ENCODE measurements around the gene CCDC69.

The CCDC69 gene

DNA sequence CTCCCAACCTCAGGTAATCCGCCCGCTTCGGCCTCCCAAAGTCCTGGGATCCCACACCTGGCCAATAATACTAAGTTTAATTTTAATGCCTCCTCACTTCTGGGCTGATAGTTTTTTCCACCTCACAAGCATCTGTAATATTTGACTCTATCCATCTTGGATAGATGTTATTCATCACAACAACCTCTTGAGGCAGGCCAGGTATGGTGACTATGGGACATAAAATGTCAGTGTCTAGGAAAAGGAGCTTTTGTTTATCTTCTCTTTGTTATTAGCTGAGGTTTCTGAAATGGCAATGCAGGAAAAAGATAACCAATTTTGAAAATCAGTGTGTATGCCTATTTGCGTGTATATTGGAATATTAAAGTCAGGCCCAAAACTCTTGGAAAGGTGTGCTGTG is 1.2 kb upstream of the CCDC69 start:
- no peak overlapping the region for H2AFZ ChIP-seq (ENCODE audit: low read depth, low read length)
- peaks cover 4% of the 10 kb centered on the region for H3K4me1 ChIP-seq (ENCODE audit: insufficient read depth, low read length)
- H3K9me3 ChIP-seq (ENCODE audit: low read length): no peaks in the 10 kb centered on the region
- H3K4me3 ChIP-seq (ENCODE audit: low read length): no peak overlapping the region
- no peaks in the 10 kb centered on the region for H3K36me3 ChIP-seq (ENCODE audit: insufficient read depth, low read length)
- H3K27me3 ChIP-seq (ENCODE audit: insufficient read depth, low read length): peaks cover 24% of the 10 kb centered on the region

- peak overlapping the region; percentile 55 for H3K4me3 ChIP-seq (ENCODE audit: low read length)
- peaks cover 4% of the 10 kb centered on the region for H3K4me1 ChIP-seq (ENCODE audit: insufficient read depth, low read length)
- no peaks in the 10 kb centered on the region for H3K36me3 ChIP-seq (ENCODE audit: insufficient read depth, low read length)
- H3K27me3 ChIP-seq (ENCODE audit: insufficient read depth, low read length): peaks cover 28% of the 10 kb centered on the region
- H3K9me3 ChIP-seq (ENCODE audit: low read length): no peaks in the 10 kb centered on the region
- H2AFZ ChIP-seq (ENCODE audit: low read depth, low read length): peak overlapping the region; percentile 100
These were observed 480 bp upstream of the CCDC69 start for GRCh38 chr5:151224372-151224771.

- no peaks in the 10 kb centered on the region for H3K36me3 ChIP-seq (ENCODE audit: insufficient read depth, low read length)
- peaks cover 28% of the 10 kb centered on the region for H3K27me3 ChIP-seq (ENCODE audit: insufficient read depth, low read length)
- H3K4me3 ChIP-seq (ENCODE audit: low read length): peak overlapping the region; percentile 55
- H3K4me1 ChIP-seq (ENCODE audit: insufficient read depth, low read length): peaks cover 4% of the 10 kb centered on the region
- no peaks in the 10 kb centered on the region for H3K9me3 ChIP-seq (ENCODE audit: low read length)
- peak overlapping the region; percentile 100 for H2AFZ ChIP-seq (ENCODE audit: low read depth, low read length)
These were observed 974 bp downstream of the CCDC69 start for GRCh38 chr5:151222790-151223446.

DNA sequence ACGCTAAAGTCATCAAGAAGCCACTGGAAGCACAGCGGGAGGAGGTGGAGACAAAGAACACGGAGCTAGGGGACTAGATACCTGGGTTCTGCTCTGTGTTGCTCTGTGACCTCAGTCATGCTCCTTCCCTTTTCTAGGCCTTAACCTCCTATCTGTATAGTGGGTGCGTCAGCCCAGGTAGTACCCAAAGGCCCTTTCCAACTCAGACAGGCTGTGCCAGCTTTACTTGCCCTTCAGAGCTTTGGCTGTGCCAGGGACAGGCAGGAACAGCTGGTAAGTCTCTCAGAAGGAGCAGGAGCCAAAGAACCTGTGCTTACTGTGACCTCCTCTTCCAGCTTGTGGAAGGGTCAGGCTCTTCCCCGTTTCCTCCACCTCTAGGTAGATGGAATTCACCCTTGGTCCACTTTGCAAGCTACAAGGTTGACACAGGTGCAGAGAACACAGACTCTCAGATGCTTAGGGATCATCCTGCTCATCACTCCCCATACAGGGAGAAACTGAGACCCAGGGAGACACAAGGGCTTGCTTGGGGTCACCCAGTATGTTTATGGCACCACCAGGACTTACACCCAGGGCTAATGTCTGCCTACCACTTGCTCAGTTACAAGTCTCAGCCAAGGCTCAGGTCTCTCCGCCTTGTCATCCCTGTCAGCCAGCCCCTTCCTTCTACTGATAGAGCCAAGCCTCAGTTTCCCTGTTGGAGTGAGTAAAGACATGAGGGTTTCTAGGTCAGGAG is 1.7 kb downstream of the CCDC69 start:
- no peaks in the 10 kb centered on the region for H3K36me3 ChIP-seq (ENCODE audit: insufficient read depth, low read length)
- no peak overlapping the region for H3K4me3 ChIP-seq (ENCODE audit: low read length)

GRCh38 chr5:151221574-151221973 is 2.3 kb downstream of the CCDC69 start:
- no peak overlapping the region for H2AFZ ChIP-seq (ENCODE audit: low read depth, low read length)
- H3K36me3 ChIP-seq (ENCODE audit: insufficient read depth, low read length): no peaks in the 10 kb centered on the region
- H3K4me1 ChIP-seq (ENCODE audit: insufficient read depth, low read length): peaks cover 4% of the 10 kb centered on the region
- H3K27me3 ChIP-seq (ENCODE audit: insufficient read depth, low read length): peaks cover 28% of the 10 kb centered on the region
- no peaks in the 10 kb centered on the region for H3K9me3 ChIP-seq (ENCODE audit: low read length)
- no peak overlapping the region for H3K4me3 ChIP-seq (ENCODE audit: low read length)

More for the DNA sequence above, 1.7 kb downstream of the CCDC69 start:
- Histone ChIP-seq H3K27me3 (ENCODE audit: insufficient read depth, low read length) (peaks cover 28% of the 10 kb centered on the region), H3K9me3 (ENCODE audit: low read length) (no peaks in the 10 kb centered on the region), H3K4me1 (ENCODE audit: insufficient read depth, low read length) (peaks cover 4% of the 10 kb centered on the region), H2AFZ (ENCODE audit: low read depth, low read length) (no peak overlapping the region)

- no peaks in the 10 kb centered on the region for H3K36me3 ChIP-seq (ENCODE audit: insufficient read depth, low read length)
- peaks cover 4% of the 10 kb centered on the region for H3K4me1 ChIP-seq (ENCODE audit: insufficient read depth, low read length)
- no peak overlapping the region for H2AFZ ChIP-seq (ENCODE audit: low read depth, low read length)
- H3K9me3 ChIP-seq (ENCODE audit: low read length): no peaks in the 10 kb centered on the region
- H3K4me3 ChIP-seq (ENCODE audit: low read length): no peak overlapping the region
- peaks cover 28% of the 10 kb centered on the region for H3K27me3 ChIP-seq (ENCODE audit: insufficient read depth, low read length)
These were observed 4.1 kb downstream of the CCDC69 start for GRCh38 chr5:151219789-151220188.

DNA sequence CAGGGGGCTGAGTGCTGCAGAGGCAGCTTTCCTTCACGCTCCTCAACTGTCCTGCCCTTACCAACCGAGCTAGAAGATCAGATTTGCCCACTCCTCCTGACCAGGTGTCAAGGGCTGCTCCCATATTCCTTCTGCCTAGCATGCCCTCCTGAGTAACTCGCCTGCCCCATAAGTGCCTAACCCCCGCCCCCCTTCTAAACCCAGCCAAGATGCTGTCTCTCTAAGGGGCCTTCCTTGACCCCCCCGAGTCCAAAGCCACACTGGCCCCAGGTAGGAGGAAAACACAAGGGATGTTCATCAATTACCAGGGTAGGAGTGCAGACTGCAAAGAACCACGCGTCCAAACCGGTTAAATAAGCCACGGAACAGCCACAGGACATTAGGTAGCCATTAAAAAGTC is 4.8 kb downstream of the CCDC69 start:
- no peaks in the 10 kb centered on the region for H3K36me3 ChIP-seq (ENCODE audit: insufficient read depth, low read length)
- no peak overlapping the region for H3K4me3 ChIP-seq (ENCODE audit: low read length)
- H2AFZ ChIP-seq (ENCODE audit: low read depth, low read length): no peak overlapping the region
- H3K27me3 ChIP-seq (ENCODE audit: insufficient read depth, low read length): peaks cover 28% of the 10 kb centered on the region
- no peaks in the 10 kb centered on the region for H3K9me3 ChIP-seq (ENCODE audit: low read length)
- peaks cover 4% of the 10 kb centered on the region for H3K4me1 ChIP-seq (ENCODE audit: insufficient read depth, low read length)

- Histone ChIP-seq H3K4me3 (ENCODE audit: low read length) (no peak overlapping the region), H3K4me1 (ENCODE audit: insufficient read depth, low read length) (no peaks in the 10 kb centered on the region), H3K9me3 (ENCODE audit: low read length) (no peaks in the 10 kb centered on the region), H3K36me3 (ENCODE audit: insufficient read depth, low read length) (no peaks in the 10 kb centered on the region), H2AFZ (ENCODE audit: low read depth, low read length) (no peak overlapping the region), H3K27me3 (ENCODE audit: insufficient read depth, low read length) (peaks cover 24% of the 10 kb centered on the region)
These were observed 5.7 kb downstream of the CCDC69 start for GRCh38 chr5:151218177-151218576.

- Histone ChIP-seq H3K36me3 (ENCODE audit: insufficient read depth, low read length) (no peaks in the 10 kb centered on the region), H3K4me1 (ENCODE audit: insufficient read depth, low read length) (no peaks in the 10 kb centered on the region), H3K9me3 (ENCODE audit: low read length) (no peaks in the 10 kb centered on the region), H2AFZ (ENCODE audit: low read depth, low read length) (no peak overlapping the region), H3K4me3 (ENCODE audit: low read length) (no peak overlapping the region), H3K27me3 (ENCODE audit: insufficient read depth, low read length) (peaks cover 11% of the 10 kb centered on the region)
These were observed 7.1 kb downstream of the CCDC69 start for GRCh38 chr5:151216781-151217180.

DNA sequence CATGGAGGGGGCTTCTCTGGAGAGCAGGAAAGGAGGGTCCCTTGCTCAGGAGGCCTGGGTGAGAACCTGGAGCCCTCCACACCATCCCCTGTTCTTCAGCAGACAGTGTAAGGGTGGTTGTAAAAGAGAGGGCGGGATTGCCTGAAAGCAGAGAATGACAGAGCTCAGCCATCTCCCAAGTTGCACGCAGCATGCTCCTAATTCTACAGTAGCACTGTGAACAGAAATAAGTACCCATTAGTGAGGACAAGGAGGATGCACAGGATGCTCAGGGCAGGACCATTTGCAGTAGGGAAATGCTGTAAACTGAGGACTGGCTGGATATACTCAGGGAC is 8.4 kb downstream of the CCDC69 start:
- Histone ChIP-seq H2AFZ (ENCODE audit: low read depth, low read length) (no peak overlapping the region), H3K36me3 (ENCODE audit: insufficient read depth, low read length) (no peaks in the 10 kb centered on the region), H3K9me3 (ENCODE audit: low read length) (no peaks in the 10 kb centered on the region), H3K4me3 (ENCODE audit: low read length) (no peak overlapping the region), H3K4me1 (ENCODE audit: insufficient read depth, low read length) (no peaks in the 10 kb centered on the region), H3K27me3 (ENCODE audit: insufficient read depth, low read length) (peaks cover 8% of the 10 kb centered on the region)

DNA sequence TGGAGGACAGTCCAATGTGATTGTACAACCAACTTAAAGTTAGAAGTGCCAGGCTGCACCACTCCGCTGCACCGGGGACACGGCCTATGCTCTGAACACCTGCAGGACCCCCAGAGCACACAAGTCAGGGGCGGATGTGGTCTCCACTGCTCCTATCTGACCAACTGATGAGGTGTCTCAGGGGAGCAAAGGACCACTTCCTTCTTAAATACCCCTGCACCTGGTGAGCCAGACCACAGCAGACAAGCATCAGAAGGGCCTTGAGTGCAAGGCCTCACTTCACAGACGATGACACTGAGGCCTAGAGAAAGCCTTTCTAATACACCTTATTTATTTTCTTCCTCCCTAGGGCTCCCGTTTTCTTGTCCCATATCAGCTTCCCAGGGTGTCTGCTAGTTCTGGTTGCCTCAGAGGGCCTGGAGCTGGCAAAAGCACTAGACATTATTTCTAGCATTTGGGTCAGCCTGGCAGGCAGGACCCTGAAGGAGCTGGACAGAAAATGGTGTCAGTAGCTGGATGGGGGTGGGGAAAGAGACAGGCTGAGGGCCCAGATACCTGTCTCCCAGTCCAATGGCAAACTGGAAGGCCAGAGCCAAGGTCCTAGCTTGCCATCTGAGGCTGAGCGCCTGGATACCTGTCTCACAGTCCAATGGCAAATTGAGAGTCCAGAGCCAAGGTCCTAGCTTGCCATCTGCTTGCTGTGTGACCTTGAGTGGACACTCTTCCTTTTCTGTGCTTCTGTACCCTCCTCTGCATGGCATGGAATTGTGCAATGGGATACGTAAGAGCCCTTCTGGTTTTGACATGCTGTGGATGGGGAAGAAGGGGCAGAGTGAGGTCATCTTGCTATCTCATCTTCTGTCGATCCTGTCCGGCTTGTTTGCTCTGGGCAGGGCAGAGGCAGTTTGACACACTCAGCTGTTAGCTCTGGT is 9.0 kb downstream of the CCDC69 start:
- Histone ChIP-seq H3K27me3 (ENCODE audit: insufficient read depth, low read length) (peaks cover 2% of the 10 kb centered on the region), H3K4me3 (ENCODE audit: low read length) (no peak overlapping the region), H2AFZ (ENCODE audit: low read depth, low read length) (no peak overlapping the region), H3K36me3 (ENCODE audit: insufficient read depth, low read length) (no peaks in the 10 kb centered on the region), H3K9me3 (ENCODE audit: low read length) (no peaks in the 10 kb centered on the region), H3K4me1 (ENCODE audit: insufficient read depth, low read length) (no peaks in the 10 kb centered on the region)

DNA sequence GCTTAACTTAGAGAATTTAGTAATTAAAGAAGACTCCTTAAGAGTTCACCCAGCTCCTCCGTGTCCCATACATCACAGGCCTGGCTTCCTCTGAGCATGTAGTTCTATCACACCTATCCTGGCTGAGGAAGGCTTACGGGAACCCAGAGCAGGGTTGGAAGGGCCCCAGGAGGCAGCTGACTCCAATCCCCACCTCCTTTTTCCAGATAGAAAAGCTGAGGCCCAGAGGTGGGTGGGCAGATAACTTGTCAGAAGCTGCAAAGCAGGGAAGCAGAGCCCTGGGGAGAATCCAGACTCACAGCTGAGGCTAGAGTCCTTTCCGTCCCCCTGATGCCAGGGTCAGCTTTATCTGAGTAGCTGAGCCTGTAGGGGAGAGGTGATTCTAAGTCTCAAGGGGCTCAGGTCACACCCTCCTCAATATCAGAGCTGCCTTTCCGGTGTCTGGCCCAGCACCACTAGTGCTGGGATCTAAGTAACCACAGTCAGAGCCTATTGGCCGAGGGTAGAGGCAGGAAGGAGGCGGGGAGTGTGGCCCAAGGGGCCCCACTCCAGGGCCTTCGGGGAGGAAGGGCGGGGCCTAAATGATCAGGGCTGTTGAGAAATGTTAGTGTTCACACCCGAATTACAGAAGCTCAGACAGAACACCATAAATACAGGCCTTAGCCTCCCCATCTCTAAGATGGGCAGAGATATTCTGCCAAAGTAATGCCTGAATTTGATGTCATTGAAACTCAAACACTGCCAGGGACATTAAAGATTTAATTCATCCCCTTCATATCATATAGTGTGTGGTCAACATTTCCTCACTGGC is 9.9 kb downstream of the CCDC69 start:
- Histone ChIP-seq H3K4me3 (ENCODE audit: low read length) (no peak overlapping the region), H2AFZ (ENCODE audit: low read depth, low read length) (no peak overlapping the region), H3K9me3 (ENCODE audit: low read length) (no peaks in the 10 kb centered on the region), H3K4me1 (ENCODE audit: insufficient read depth, low read length) (no peaks in the 10 kb centered on the region), H3K36me3 (ENCODE audit: insufficient read depth, low read length) (no peaks in the 10 kb centered on the region), H3K27me3 (ENCODE audit: insufficient read depth, low read length) (no peaks in the 10 kb centered on the region)

Measured in neuron (in vitro differentiated cells).